Ascending aorta (tissue), 2 donors: ENCODE measurements around the gene SNX22. TPM values are rescaled to one million over a fixed set of nuclear protein-coding genes. Genes with fewer than 3 reads are reported as not detected.

Source experiments
- DNase-seq, 2 donors: peaks; one replicate each; pipeline ENCODE4 v3.0.0-alpha.2; 2019; ENCODE audit warnings: low spot score in 2 of 2
- H3K27ac ChIP-seq, 2 donors: fragments of 200-600 bp; sonication (generic); one replicate each; pipeline ENCODE4 v1.5.1; 2016 to 2017; ENCODE audit warnings: mild to moderate bottlenecking in 1 of 2
- H3K27me3 ChIP-seq: fragments of 200-600 bp; sonication (generic); one replicate; pipeline ENCODE4 v1.5.1; 2017
- H3K36me3 ChIP-seq, 2 donors: fragments of 200-600 bp; sonication (generic); one replicate each; pipeline ENCODE4 v1.5.1; 2016
- H3K4me1 ChIP-seq, 2 donors: fragments of 200-600 bp; sonication (generic); one replicate each; pipeline ENCODE4 v1.5.1; 2016 to 2017; ENCODE audit warnings: mild to moderate bottlenecking in 1 of 2
- H3K4me3 ChIP-seq, 2 donors: fragments of 200-600 bp; sonication (generic); one replicate each; pipeline ENCODE4 v1.5.1; 2016 to 2017; ENCODE audit warnings: mild to moderate bottlenecking in 1 of 2
- H3K9me3 ChIP-seq, 2 donors: fragments of 200-600 bp; sonication (generic); one replicate each; pipeline ENCODE4 v1.5.1; 2016
- CTCF ChIP-seq, 3 experiments: fragments of 200-600 bp in 2 of 3; fragments of 450-650 bp in 1 of 3; sonication (generic) in 2 of 3; IDR thresholded peaks; one replicate each; pipeline ENCODE4 v1.5.1; 2016 to 2019; ENCODE audit warnings: antibody characterized with exemption in 3 of 3, mild to moderate bottlenecking in 1 of 3, moderate library complexity in 1 of 3
- intact Hi-C: fragments of 100-400 bp; cut with DNase I; formaldehyde crosslinking; loops from one replicate; pipeline ENCODE4 v1.15.1; 2023
- total RNA-seq: library from RNA; depleted of rRNA; stranded (reverse); fragments of >200 nt; gene quantifications from one replicate; pipeline ENCODE4 v1.1.0, GENCODE V29; 2016

SNX22 gene
- total RNA-seq, 1 donor from 2014 or later = 0.53 TPM

DNA sequence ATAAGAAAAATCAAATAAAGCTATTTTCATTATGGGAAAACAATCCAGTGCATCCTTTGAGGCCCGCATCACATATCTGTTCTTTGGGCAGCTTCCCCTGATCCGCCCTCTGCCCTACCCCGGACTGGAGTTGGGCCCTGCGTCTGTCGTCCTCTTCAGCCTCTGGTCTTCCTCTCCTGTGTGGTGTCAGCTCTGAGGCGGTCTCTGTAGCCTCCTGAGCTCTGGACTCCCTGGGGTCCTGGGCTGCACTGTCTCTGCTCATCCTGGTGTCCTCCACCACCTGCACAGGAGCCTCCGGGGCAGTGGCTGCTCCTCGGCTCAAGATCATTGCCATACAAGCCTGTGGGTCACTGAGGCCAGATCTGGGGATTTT is 7.4 kb upstream of the SNX22 start:
- no peaks in the 10 kb centered on the region for H3K4me1 ChIP-seq
- DNase-seq = no peak
- TF ChIP-seq CTCF (IDR thresholded peaks at IDR 0.05) = no peak
- no peaks in the 10 kb centered on the region for H3K9me3 ChIP-seq
- no peak overlapping the region for H3K4me3 ChIP-seq
- H3K36me3 ChIP-seq = peaks cover 28 to 55% of the 10 kb centered on the region in 2 donors
- H3K27ac ChIP-seq = no peak overlapping the region
- no peaks in the 10 kb centered on the region for H3K27me3 ChIP-seq
- intact Hi-C loops = no loop called here

- TF ChIP-seq CTCF (IDR thresholded peaks at IDR 0.05) = no peak
- intact Hi-C loops = no loop called here
- no peak for DNase-seq
- Histone ChIP-seq H3K27ac (no peak overlapping the region), H3K9me3 (no peaks in the 10 kb centered on the region), H3K4me3 (no peak overlapping the region), H3K4me1 (no peaks in the 10 kb centered on the region), H3K36me3 (peaks cover 28 to 55% of the 10 kb centered on the region in 2 donors), H3K27me3 (no peaks in the 10 kb centered on the region)
These were observed 6.8 kb upstream of the SNX22 start for GRCh38 chr15:64144565-64145281.

DNA sequence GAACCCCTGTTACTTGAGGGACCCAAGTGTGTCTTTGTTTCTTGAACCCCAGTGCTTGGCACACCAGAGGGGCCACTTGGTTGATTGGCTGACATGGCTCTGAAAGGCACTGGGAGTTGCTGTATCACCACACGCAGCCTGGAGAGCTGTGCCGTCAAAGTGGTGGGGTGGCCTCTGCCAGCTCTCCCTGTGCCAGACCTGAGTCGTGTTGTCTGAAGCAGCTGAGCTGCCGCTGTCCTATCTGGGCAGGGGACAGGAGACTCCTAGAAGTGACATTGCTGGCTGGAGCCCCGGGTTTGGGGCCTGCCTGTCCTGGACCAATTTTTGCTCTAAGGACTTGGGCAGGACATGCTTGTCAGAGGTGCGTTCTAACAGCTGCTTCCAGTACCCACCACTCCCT is 5.5 kb upstream of the SNX22 start:
- peaks cover 2% of the 10 kb centered on the region for H3K27me3 ChIP-seq
- H3K4me1 ChIP-seq = no peaks in the 10 kb centered on the region
- H3K4me3 ChIP-seq = no peak overlapping the region
- H3K27ac ChIP-seq = no peak overlapping the region
- TF ChIP-seq CTCF (IDR thresholded peaks at IDR 0.05) = no peak
- intact Hi-C loops = no loop called here
- peaks cover 28 to 48% of the 10 kb centered on the region in 2 donors for H3K36me3 ChIP-seq
- no peak for DNase-seq
- H3K9me3 ChIP-seq = no peaks in the 10 kb centered on the region

DNA sequence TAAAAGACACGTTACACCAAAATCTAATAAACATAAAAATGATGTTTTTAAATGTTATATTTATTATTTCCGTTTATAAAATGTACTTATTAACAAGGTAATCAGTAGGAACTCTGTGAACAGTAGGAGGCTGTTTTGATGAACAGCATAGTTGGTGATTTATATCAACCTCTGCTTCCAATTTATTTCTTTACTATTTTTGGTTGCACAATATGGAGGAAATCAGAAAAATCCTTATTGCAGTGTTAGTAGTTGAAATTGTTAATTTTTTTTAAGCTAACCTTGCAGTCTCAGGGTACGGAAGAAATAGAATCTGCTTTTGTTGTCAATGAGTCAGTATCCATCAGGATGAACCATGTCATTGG is 5.0 kb upstream of the SNX22 start:
- Histone ChIP-seq H3K4me1 (peaks cover under 1 to 5% of the 10 kb centered on the region in 2 donors), H3K27ac (no peak overlapping the region), H3K36me3 (peaks cover 25 to 43% of the 10 kb centered on the region in 2 donors), H3K9me3 (no peaks in the 10 kb centered on the region), H3K27me3 (peaks cover 5% of the 10 kb centered on the region), H3K4me3 (no peak overlapping the region)
- no peak for DNase-seq
- TF ChIP-seq CTCF (IDR thresholded peaks at IDR 0.05) = no peak
- intact Hi-C loops = no loop called here

DNA sequence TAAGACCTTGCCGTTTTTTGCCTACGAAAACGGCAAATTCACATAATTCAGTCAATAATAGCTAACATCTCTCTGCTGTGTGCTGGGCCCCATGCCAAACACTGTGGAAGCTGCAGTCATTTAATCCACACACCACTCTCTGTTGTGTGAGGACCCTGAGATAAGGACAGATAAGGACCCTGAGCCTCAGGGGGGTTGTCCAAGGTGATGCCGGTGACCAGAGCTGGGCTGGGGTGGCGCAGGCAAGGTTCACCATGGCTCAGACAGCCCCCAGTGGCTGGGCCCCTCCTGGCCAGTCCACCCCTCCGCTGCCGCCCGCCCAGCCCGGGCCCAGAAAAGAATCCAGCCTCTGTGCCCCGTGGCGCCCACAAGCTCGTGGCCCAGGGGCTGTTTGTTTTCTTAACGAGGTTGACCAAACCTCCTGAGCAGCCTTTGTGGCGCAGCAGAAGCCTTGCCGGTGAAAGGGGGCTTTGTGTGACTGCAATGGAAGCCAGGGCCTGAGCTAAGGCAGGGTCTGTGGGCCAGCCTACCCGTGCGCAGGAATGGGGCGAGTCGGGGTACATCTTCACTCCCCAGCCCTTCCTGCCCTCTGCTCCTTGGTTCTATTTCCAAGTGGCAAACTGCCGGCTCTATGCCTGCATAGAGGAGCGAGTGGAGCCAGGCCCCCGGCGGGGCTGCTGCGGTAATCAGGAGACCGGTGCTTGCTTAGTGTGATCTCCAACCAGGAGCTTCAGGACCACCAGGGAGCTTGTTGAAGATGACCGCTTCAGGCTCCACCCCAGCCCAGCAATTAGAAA is 4.4 kb upstream of the SNX22 start:
- Histone ChIP-seq H3K27me3 (peaks cover 11% of the 10 kb centered on the region), H3K27ac (no peak overlapping the region), H3K36me3 (peaks cover 25 to 39% of the 10 kb centered on the region in 2 donors), H3K4me3 (no peak overlapping the region), H3K4me1 (peaks cover 6 to 10% of the 10 kb centered on the region in 2 donors), H3K9me3 (no peaks in the 10 kb centered on the region)
- no peak for TF ChIP-seq CTCF (IDR thresholded peaks at IDR 0.05)
- intact Hi-C loops = no loop called here
- no peak for DNase-seq
